ENCODE results near the gene FBN1.

The FBN1 gene

DNA sequence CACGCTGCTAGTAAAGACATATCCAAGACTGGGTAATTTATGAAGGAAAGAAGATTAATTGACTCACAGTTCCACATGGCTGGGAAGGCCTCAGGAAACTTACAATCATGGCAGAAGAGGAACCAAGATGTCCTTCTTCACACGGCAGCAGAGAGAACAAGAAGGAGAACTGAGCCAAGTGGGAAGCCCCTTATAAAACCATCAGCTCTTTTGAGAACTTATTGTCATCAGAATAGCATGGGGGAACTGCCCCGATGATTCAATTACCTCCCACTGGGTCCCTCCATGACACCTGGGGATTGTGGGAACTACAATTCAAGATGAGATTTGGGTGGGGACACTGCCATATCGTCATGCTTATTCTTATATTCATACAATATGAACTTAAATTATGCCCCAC is 265.3 kb downstream of the FBN1 start:
- no peaks in the 10 kb centered on the region for H3K27me3 ChIP-seq (ENCODE audit: insufficient read depth, low read depth, severe bottlenecking)
- TF ChIP-seq, protein P1, sequence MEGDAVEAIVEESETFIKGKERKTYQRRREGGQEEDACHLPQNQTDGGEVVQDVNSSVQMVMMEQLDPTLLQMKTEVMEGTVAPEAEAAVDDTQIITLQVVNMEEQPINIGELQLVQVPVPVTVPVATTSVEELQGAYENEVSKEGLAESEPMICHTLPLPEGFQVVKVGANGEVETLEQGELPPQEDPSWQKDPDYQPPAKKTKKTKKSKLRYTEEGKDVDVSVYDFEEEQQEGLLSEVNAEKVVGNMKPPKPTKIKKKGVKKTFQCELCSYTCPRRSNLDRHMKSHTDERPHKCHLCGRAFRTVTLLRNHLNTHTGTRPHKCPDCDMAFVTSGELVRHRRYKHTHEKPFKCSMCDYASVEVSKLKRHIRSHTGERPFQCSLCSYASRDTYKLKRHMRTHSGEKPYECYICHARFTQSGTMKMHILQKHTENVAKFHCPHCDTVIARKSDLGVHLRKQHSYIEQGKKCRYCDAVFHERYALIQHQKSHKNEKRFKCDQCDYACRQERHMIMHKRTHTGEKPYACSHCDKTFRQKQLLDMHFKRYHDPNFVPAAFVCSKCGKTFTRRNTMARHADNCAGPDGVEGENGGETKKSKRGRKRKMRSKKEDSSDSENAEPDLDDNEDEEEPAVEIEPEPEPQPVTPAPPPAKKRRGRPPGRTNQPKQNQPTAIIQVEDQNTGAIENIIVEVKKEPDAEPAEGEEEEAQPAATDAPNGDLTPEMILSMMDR (IDR thresholded peaks at IDR 0.05; ENCODE audit: low read depth, low read length) = no peak
- no peak overlapping the region for H3K4me3 ChIP-seq (ENCODE audit: low read depth, low read length)
- DNase-seq = no peak
- no peaks in the 10 kb centered on the region for H3K36me3 ChIP-seq
- H3K9me3 ChIP-seq (ENCODE audit: severe bottlenecking) = no peaks in the 10 kb centered on the region
- no peak overlapping the region for H3K27ac ChIP-seq

DNA sequence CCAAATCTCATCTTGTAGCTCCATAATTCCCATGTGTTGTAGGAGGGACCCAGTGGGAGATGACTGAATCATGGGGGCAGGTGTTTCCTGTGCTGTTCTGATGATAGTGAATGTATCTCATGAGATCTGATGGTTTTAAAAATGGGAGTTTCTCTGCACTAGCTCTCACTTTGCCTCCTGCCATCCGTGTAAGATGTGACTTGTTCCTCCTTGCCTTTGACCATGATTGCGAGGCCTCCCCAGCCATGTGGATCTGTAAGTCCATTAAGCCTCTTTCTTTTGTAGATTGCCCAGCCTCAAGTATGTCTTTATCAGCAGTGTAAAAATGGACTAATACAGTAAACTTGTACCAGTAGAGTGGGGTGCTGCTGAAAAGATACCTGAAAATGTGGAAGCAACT is 269.7 kb downstream of the FBN1 start:
- no peak overlapping the region for H3K27ac ChIP-seq
- H3K4me3 ChIP-seq (ENCODE audit: low read depth, low read length) = no peak overlapping the region
- no peak for DNase-seq

DNA sequence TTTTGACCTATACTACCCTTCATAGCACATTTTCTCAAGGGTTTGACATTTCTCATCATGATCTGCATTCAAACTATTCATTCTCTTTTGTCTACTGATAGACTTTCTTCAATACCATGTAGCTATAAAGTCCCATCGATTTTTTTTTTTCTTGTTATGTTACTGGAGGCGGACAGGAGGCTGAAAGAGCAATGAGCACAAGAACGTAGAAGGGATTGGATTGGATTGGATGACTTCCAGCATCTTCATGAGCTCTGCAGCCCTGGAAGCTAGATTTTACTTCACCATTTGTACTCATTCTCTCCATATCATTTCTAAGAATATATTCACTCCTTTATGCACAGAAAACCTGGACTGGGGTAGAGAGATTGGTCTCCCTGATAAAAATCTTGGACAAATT is 271.0 kb downstream of the FBN1 start:
- no peaks in the 10 kb centered on the region for H3K27me3 ChIP-seq (ENCODE audit: insufficient read depth, low read depth, severe bottlenecking)
- H3K4me3 ChIP-seq (ENCODE audit: low read depth, low read length) = no peak overlapping the region
- H3K36me3 ChIP-seq = no peaks in the 10 kb centered on the region
- DNase-seq = no peak
- H3K27ac ChIP-seq = no peak overlapping the region
- TF ChIP-seq, protein P1 (IDR thresholded peaks at IDR 0.05; ENCODE audit: low read depth, low read length) = no peak
- no peaks in the 10 kb centered on the region for H3K9me3 ChIP-seq (ENCODE audit: severe bottlenecking)

More for the DNA sequence above, 269.7 kb downstream of the FBN1 start:
- Histone ChIP-seq H3K9me3 (ENCODE audit: severe bottlenecking) (no peaks in the 10 kb centered on the region), H3K27me3 (ENCODE audit: insufficient read depth, low read depth, severe bottlenecking) (no peaks in the 10 kb centered on the region), H3K36me3 (no peaks in the 10 kb centered on the region)
- TF ChIP-seq, protein P1 (IDR thresholded peaks at IDR 0.05; ENCODE audit: low read depth, low read length) = no peak

DNA sequence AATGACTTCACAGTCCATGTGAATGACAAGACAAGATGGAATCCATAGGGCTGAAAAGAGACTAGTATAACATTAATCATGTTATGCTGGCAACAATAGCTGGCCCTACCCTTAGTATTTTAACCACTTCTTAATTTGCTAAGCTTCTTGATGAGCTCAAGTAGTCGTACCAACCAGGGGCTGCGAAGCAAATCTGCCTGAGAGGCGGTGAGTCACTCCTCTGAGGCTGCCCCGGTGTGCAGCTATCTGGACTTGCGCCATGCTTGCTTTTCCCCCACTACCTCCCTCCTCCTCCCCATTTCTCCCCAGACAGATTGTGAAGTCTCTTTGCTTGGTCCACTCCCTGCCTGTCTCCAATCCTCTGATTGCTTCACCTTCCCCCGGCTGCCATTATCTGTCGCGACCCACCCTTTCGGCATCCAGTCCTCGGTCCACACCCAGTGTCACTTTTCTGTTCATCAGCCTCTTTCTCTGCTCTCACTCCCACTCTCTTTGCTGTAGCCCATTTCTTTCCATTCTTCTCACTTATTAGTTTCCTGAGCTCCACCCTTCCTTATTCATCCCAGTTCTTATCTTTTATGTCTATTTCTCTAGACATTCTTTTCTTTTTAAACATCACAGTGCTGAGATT is 271.6 kb downstream of the FBN1 start:
- Histone ChIP-seq H3K27me3 (ENCODE audit: insufficient read depth, low read depth, severe bottlenecking) (no peaks in the 10 kb centered on the region), H3K4me3 (ENCODE audit: low read depth, low read length) (no peak overlapping the region), H3K27ac (no peak overlapping the region), H3K9me3 (ENCODE audit: severe bottlenecking) (no peaks in the 10 kb centered on the region), H3K36me3 (no peaks in the 10 kb centered on the region)
- DNase-seq = no peak
- TF ChIP-seq, protein P1 (IDR thresholded peaks at IDR 0.05; ENCODE audit: low read depth, low read length) = no peak

DNA sequence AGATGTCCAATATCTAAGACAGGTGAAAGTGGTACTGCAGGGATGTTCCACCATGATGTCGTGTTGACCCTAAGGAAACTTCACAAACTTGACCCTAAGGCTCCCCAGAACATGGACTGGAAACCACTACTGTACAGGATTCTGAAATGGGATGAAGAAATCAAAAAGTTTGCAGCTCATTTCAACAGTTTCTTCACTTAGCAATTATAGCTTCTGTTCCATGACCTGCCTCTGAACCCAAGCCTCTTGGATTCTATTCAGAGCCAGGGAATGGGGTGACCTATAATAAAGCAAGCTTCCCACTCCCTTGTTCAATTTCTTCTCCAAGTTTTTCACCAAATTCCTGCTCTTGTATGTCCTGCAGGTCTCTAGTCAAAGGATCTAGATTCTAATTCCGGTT is 273.5 kb downstream of the FBN1 start:
- no peak for DNase-seq
- Histone ChIP-seq H3K36me3 (no peaks in the 10 kb centered on the region), H3K27ac (no peak overlapping the region), H3K27me3 (ENCODE audit: insufficient read depth, low read depth, severe bottlenecking) (no peaks in the 10 kb centered on the region), H3K4me3 (ENCODE audit: low read depth, low read length) (no peak overlapping the region), H3K9me3 (ENCODE audit: severe bottlenecking) (no peaks in the 10 kb centered on the region)
- TF ChIP-seq, protein P1 (IDR thresholded peaks at IDR 0.05; ENCODE audit: low read depth, low read length) = no peak

DNA sequence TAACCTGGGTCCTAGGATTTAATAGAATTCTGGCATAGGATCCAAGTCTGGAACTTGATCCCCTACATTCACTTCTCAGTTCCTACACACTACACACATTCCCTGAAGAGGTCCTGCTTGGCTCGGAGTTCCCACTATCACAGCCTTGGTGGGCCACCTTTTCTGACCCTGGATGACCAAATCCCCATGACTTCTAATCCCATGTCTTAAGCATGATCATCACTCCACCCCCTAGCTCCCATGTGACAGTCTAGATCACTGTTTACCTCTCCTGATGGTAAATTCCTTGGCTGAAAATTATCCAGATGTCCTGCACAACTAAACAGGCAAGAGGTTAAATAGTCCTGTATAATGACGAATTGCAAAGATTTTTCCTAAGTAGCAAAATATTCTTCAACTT is 274.0 kb downstream of the FBN1 start:
- Histone ChIP-seq H3K4me3 (ENCODE audit: low read depth, low read length) (no peak overlapping the region), H3K36me3 (no peaks in the 10 kb centered on the region), H3K27me3 (ENCODE audit: insufficient read depth, low read depth, severe bottlenecking) (no peaks in the 10 kb centered on the region), H3K27ac (no peak overlapping the region), H3K9me3 (ENCODE audit: severe bottlenecking) (no peaks in the 10 kb centered on the region)
- TF ChIP-seq, protein P1 (IDR thresholded peaks at IDR 0.05; ENCODE audit: low read depth, low read length) = no peak
- no peak for DNase-seq
